Measurements from ENCODE around the gene SAXO2. TPM values are rescaled to one million over a fixed set of nuclear protein-coding genes. Genes with fewer than 3 reads are reported as not detected.
"Not testable (repeated sequence)": the region's sequence is repeated elsewhere in the genome, so short reads cannot be mapped to it uniquely, and the experiment has no call there.

SAXO2 gene
- total and polyA plus RNA-seq, 2 of the 4 experiments (the other 2 are of a cell fraction): 0.14 TPM; not detected in 1

DNA sequence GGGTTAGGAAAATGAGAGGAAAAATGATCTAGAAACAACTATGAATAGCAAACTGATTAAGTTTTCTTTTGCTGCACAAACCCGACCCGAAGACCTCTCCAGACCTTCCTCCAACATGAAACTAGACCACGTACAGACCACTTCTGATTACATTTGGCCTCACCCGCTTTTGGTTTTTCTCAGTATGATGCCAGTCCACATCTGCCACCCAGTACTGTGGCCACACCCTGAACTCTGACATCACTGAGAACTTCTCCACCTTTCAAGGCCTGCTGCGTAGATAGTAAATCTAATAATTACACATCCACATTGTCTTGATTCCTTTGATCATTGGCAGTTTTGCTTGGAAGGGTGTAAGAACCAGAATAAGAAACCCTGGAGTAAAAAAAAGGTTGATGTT lies 16.7 kb upstream of the SAXO2 start:
- BruUV-seq (replicated peaks); H2BK120ac ChIP-seq (ENCODE audit: low read depth, low read length); H3K36me3 ChIP-seq (ENCODE audit: control insufficient read depth, insufficient read depth, low read length); H3K18ac ChIP-seq (ENCODE audit: low read depth, low read length); H2AFZ ChIP-seq (replicated peaks; ENCODE audit: low read length, poor library complexity); in situ Hi-C loops (cut with MboI; ENCODE audit: low sequenced_read_pairs); H3K27ac ChIP-seq (ENCODE audit: insufficient read depth, low read length); H4K91ac ChIP-seq (ENCODE audit: insufficient read depth, low read depth, low read length); H2BK15ac ChIP-seq (ENCODE audit: low read depth, low read length); H3K23ac ChIP-seq (ENCODE audit: low read depth, low read length); H3K9me3 ChIP-seq (ENCODE audit: control insufficient read depth, insufficient read depth, low read length); H4K20me1 ChIP-seq (ENCODE audit: insufficient read depth, low read length); POLR2A ChIA-PET (ENCODE audit: unreplicated experiment); H3K4me1 ChIP-seq (ENCODE audit: control insufficient read depth, insufficient read depth, low read length); H3K4me3 ChIP-seq (ENCODE audit: insufficient read depth, low read depth, low read length); H3K4ac ChIP-seq (ENCODE audit: low read depth, low read length); H3K9ac ChIP-seq (ENCODE audit: low read depth, low read length); dilution Hi-C loops (cut with HindIII; ENCODE audit: low sequenced_read_pairs, unreplicated experiment); H3K9me1 ChIP-seq (ENCODE audit: insufficient read depth, low read length); H3K4me2 ChIP-seq (ENCODE audit: low read depth, low read length); ATAC-seq (ENCODE audit: low read depth); H2BK20ac ChIP-seq (ENCODE audit: low read depth, low read length); H3K14ac ChIP-seq (replicated peaks; ENCODE audit: low read depth, low read length); H3K56ac ChIP-seq (ENCODE audit: extremely low read depth, insufficient read depth, low read length); CTCF ChIA-PET; H3K79me1 ChIP-seq (ENCODE audit: low read depth in 1 of 2, low read length in 2 of 2); H4K8ac ChIP-seq (ENCODE audit: low read depth in 2 of 2, low read length in 2 of 2); H2AK5ac ChIP-seq (ENCODE audit: low read depth, low read length); H3K27me3 ChIP-seq (ENCODE audit: control insufficient read depth, insufficient read depth, low read length); H2BK5ac ChIP-seq (ENCODE audit: low read depth, low read length, poor library complexity, severe bottlenecking); intact Hi-C loops (cut with micrococcal nuclease); H4K5ac ChIP-seq (ENCODE audit: low read depth, low read length); DNase-seq; H2AK9ac ChIP-seq (replicated peaks; ENCODE audit: low read depth, low read length, poor library complexity): not testable (repeated sequence)
- 98% methylated on average over 4 of the region's 5 CpGs; no CpG with 5 or more reads in 1 of the 2 experiments for WGBS, 2 experiments (ENCODE audit: extremely low coverage in 2 of 2, insufficient read length in 1 of 2)

DNA sequence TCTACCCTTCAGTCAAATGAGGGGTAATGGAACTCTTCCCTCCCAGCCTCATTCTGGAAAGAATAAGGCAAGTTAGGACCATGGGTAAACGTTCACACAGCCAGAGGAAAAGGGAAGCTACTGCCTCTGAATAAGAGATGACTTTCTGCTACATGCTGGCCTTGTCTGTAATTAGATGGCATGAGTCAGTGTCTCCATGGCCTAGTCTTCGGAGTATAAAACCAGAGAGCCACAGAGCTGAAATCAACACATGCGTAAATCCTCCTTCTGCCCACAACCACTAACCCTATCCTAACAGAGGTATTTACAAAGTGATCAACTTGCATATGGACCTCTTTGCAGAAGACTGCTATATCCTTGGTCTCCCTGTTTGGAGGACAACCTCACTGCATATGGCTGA lies 14.4 kb upstream of the SAXO2 start:
- H3K18ac ChIP-seq (ENCODE audit: low read depth, low read length); H3K9ac ChIP-seq (ENCODE audit: low read depth, low read length); H3K9me1 ChIP-seq (ENCODE audit: insufficient read depth, low read length); H3K4me2 ChIP-seq (ENCODE audit: low read depth, low read length); BruUV-seq (replicated peaks); H3K79me1 ChIP-seq (ENCODE audit: low read depth in 1 of 2, low read length in 2 of 2); H3K27ac ChIP-seq (ENCODE audit: insufficient read depth, low read length); H3K4me3 ChIP-seq (ENCODE audit: insufficient read depth, low read depth, low read length); H3K27me3 ChIP-seq (ENCODE audit: control insufficient read depth, insufficient read depth, low read length); H3K36me3 ChIP-seq (ENCODE audit: control insufficient read depth, insufficient read depth, low read length); H2AK5ac ChIP-seq (ENCODE audit: low read depth, low read length); H2BK20ac ChIP-seq (ENCODE audit: low read depth, low read length); CTCF ChIA-PET; intact Hi-C loops (cut with micrococcal nuclease); H2BK5ac ChIP-seq (ENCODE audit: low read depth, low read length, poor library complexity, severe bottlenecking); H3K9me3 ChIP-seq (ENCODE audit: control insufficient read depth, insufficient read depth, low read length); H4K20me1 ChIP-seq (ENCODE audit: insufficient read depth, low read length); H3K4me1 ChIP-seq (ENCODE audit: control insufficient read depth, insufficient read depth, low read length); H4K8ac ChIP-seq (ENCODE audit: low read depth in 2 of 2, low read length in 2 of 2); H3K4ac ChIP-seq (ENCODE audit: low read depth, low read length); dilution Hi-C loops (cut with HindIII; ENCODE audit: low sequenced_read_pairs, unreplicated experiment); H2BK120ac ChIP-seq (ENCODE audit: low read depth, low read length); H3K23ac ChIP-seq (ENCODE audit: low read depth, low read length); H3K14ac ChIP-seq (replicated peaks; ENCODE audit: low read depth, low read length); H2AK9ac ChIP-seq (replicated peaks; ENCODE audit: low read depth, low read length, poor library complexity); H2AFZ ChIP-seq (replicated peaks; ENCODE audit: low read length, poor library complexity); in situ Hi-C loops (cut with MboI; ENCODE audit: low sequenced_read_pairs); H4K91ac ChIP-seq (ENCODE audit: insufficient read depth, low read depth, low read length); POLR2A ChIA-PET (ENCODE audit: unreplicated experiment); H4K5ac ChIP-seq (ENCODE audit: low read depth, low read length); H2BK15ac ChIP-seq (ENCODE audit: low read depth, low read length); H3K56ac ChIP-seq (ENCODE audit: extremely low read depth, insufficient read depth, low read length): not testable (repeated sequence)
- no CpG with 5 or more reads among the region's 3 CpGs for WGBS, 2 experiments (ENCODE audit: extremely low coverage in 2 of 2, insufficient read length in 1 of 2)
- ATAC-seq (ENCODE audit: low read depth) (peak; percentile 37), DNase-seq (peak; percentile 18)

Measured in IMR-90 (cell line).